K562 (cell line): Measurements from ENCODE around the gene CENPO. TPM values are rescaled to one million over a fixed set of nuclear protein-coding genes. Genes with fewer than 3 reads are reported as not detected.

Experiments used
- ATAC-seq: fragments of 200-7000 bp; cut with Tn5 transposase; 3 replicates; pipeline ENCODE4 v1.9.1; 2020; ENCODE audit warnings: moderate library complexity
- BruUV-seq: library from RNA; stranded (reverse); fragments of 400-500 nt; replicated peaks from 2 replicates; lab custom pipeline; 2021; lab: Mats Ljungman, UMichigan
- CTCF ChIA-PET: fragments of 300-600 bp; formaldehyde crosslinking; extraction: SDS; loops from one replicate; lab custom pipeline; 2021; ENCODE audit warnings: low intra/inter-chr PET ratio; lab: Yijun Ruan, JAX
- POLR2A ChIA-PET: fragments of 300-600, 350-650 bp; sonication (Branson Sonifier 250); formaldehyde crosslinking; extraction: SDS; loops from one replicate; lab custom pipeline; 2021; ENCODE audit warnings: antibody characterized with exemption, inconsistent platforms; lab: Yijun Ruan, JAX
- DNase-seq, 4 experiments: peaks; one replicate each; pipeline versions ENCODE4 v3.0.0 to v3.0.0-alpha.2; 2011 to 2018; ENCODE audit warnings: low spot score in 3 of 4, mixed read lengths in 3 of 4; ENCODE audit errors: extremely low read depth in 1 of 4
- FAIRE-seq: peaks from 2 replicates; lab custom pipeline; 2011; peaks lifted over from hg19 to GRCh38; lab: Jason Lieb, UNC
- H2AFZ ChIP-seq: 2 replicates; pipeline ENCODE4 v1.6.0; 2011; ENCODE audit warnings: low read depth, low read length, control low read depth, inconsistent platforms
- H3K27ac ChIP-seq: fragments of 200-600 bp; 3 replicates; pipeline ENCODE4 v1.8.0; 2011; ENCODE audit warnings: low read depth, mild to moderate bottlenecking, control low read depth, inconsistent platforms, low read length, moderate library complexity, mixed read lengths; ENCODE audit errors: extremely low read depth
- H3K27me3 ChIP-seq, 2 experiments: fragments of 300-600 bp in 1 of 2; 2 replicates in 1 of 2; 3 replicates in 1 of 2; pipeline versions ENCODE4 v1.6.0 to v1.8.0; 2011; ENCODE audit warnings: inconsistent platforms in 2 of 2, low read length in 2 of 2, mild to moderate bottlenecking in 1 of 2, mixed read lengths in 1 of 2, moderate library complexity in 1 of 2; ENCODE audit not compliant: control insufficient read depth in 2 of 2, insufficient read depth in 2 of 2
- H3K36me3 ChIP-seq: fragments of 300-600 bp; 3 replicates; pipeline ENCODE4 v1.8.0; 2011; ENCODE audit warnings: mild to moderate bottlenecking, low read length, inconsistent platforms; ENCODE audit not compliant: control insufficient read depth, insufficient read depth
- H3K4me1 ChIP-seq, 2 experiments: fragments of 200-600 bp in 1 of 2; replicated peaks in 1 of 2; 2 replicates in 1 of 2; 3 replicates in 1 of 2; pipeline versions ENCODE4 v1.5.1 to v1.8.0; 2011; ENCODE audit warnings: inconsistent platforms in 2 of 2, low read length in 2 of 2, mild to moderate bottlenecking in 1 of 2, mixed read lengths in 1 of 2, moderate library complexity in 1 of 2; ENCODE audit not compliant: control insufficient read depth in 2 of 2, insufficient read depth in 2 of 2
- H3K4me2 ChIP-seq: 2 replicates; pipeline ENCODE4 v1.6.1; 2011; ENCODE audit warnings: low read length, control low read depth, inconsistent platforms, mixed read lengths; ENCODE audit not compliant: insufficient read depth
- H3K4me3 ChIP-seq: fragments of 200-600 bp; sonication (generic), shearing (Covaris generic); 2 replicates; pipeline ENCODE4 v1.5.1; 2016; ENCODE audit warnings: control low read depth, inconsistent platforms
- H3K79me2 ChIP-seq: fragments of 200-600 bp; 3 replicates; pipeline ENCODE4 v1.8.0; 2011; ENCODE audit warnings: low read length, inconsistent platforms; ENCODE audit not compliant: control insufficient read depth, insufficient read depth
- H3K9ac ChIP-seq, 2 experiments: 2 replicates each; pipeline versions ENCODE4 v1.6.0 to v1.6.1; 2011; ENCODE audit warnings: low read depth in 2 of 2, low read length in 2 of 2, control low read depth in 1 of 2, inconsistent platforms in 1 of 2, mild to moderate bottlenecking in 1 of 2, mixed read lengths in 1 of 2; ENCODE audit not compliant: insufficient read depth in 1 of 2
- H3K9me1 ChIP-seq: one replicate; pipeline ENCODE4 v1.6.0; 2011; ENCODE audit warnings: inconsistent platforms, mild to moderate bottlenecking, low read length, moderate library complexity; ENCODE audit not compliant: control insufficient read depth, insufficient read depth
- H3K9me3 ChIP-seq: replicated peaks from 2 replicates; pipeline ENCODE4 v1.5.1; 2011; ENCODE audit warnings: low read depth, low read length, inconsistent platforms; ENCODE audit not compliant: control insufficient read depth, insufficient read depth
- H4K20me1 ChIP-seq: replicated peaks from 2 replicates; pipeline ENCODE4 v1.6.1; 2011; ENCODE audit warnings: low read length, inconsistent platforms, mixed read lengths; ENCODE audit not compliant: control insufficient read depth, insufficient read depth
- ARID1B ChIP-seq: fragments of 450-650 bp; IDR thresholded peaks from 2 replicates; pipeline ENCODE4 v1.6.1; 2016; ENCODE audit warnings: antibody characterized with exemption, mild to moderate bottlenecking, inconsistent platforms
- CBX8 ChIP-seq: fragments of 200-600 bp; sonication (generic); IDR thresholded peaks from 2 replicates; pipeline ENCODE4 v1.6.1; 2012; ENCODE audit warnings: borderline replicate concordance, mixed run types, low read depth, mild to moderate bottlenecking, moderate library complexity, mixed read lengths, low read length, control low read depth, inconsistent platforms; ENCODE audit not compliant: poor library complexity, severe bottlenecking; ENCODE audit errors: extremely low read depth
- E4F1 ChIP-seq: fragments of 250-450 bp; sonication (Bioruptor Pico); IDR thresholded peaks from 2 replicates; pipeline ENCODE4 v1.5.0; 2021; ENCODE audit warnings: mild to moderate bottlenecking, borderline replicate concordance
- ELF1 ChIP-seq: fragments of 200-800 bp; sonication (Bioruptor generic); IDR thresholded peaks from 2 replicates; pipeline ENCODE4 v1.6.1; 2016; ENCODE audit warnings: missing genetic modification characterization, missing compliant biosample characterization
- GABPA ChIP-seq: fragments of 200-800 bp; sonication (Bioruptor generic); conservative IDR thresholded peaks from 2 replicates; pipeline ENCODE4 v1.6.1; 2016; ENCODE audit warnings: low read depth, missing genetic modification characterization, missing compliant biosample characterization
- HOXB6 ChIP-seq: fragments of 250-450 bp; sonication (Bioruptor Pico); IDR thresholded peaks from 2 replicates; pipeline ENCODE4 v1.5.1; 2022; ENCODE audit warnings: mild to moderate bottlenecking, borderline replicate concordance
- KLF6 ChIP-seq: fragments of 250-450 bp; sonication (Bioruptor Pico); IDR thresholded peaks from 2 replicates; pipeline ENCODE4 v1.4.0; 2020; ENCODE audit warnings: mild to moderate bottlenecking, moderate library complexity, borderline replicate concordance
- MTA1 ChIP-seq: fragments of 450-650 bp; IDR thresholded peaks from 2 replicates; pipeline ENCODE4 v1.6.1; 2017; ENCODE audit warnings: borderline replicate concordance
- NUFIP1 ChIP-seq: fragments of 450-650 bp; IDR thresholded peaks from 2 replicates; pipeline ENCODE4 v1.6.1; 2018; ENCODE audit not compliant: partially characterized antibody
- PHTF2 ChIP-seq: fragments of 250-450 bp; sonication (Bioruptor Pico); IDR thresholded peaks from 2 replicates; pipeline ENCODE4 v1.5.0; 2021; ENCODE audit warnings: mild to moderate bottlenecking
- POLR2G ChIP-seq: fragments of 200-400 bp; formaldehyde crosslinking; IDR thresholded peaks from 2 replicates; pipeline ENCODE4 v1.6.1; 2017; ENCODE audit warnings: low read depth, mild to moderate bottlenecking, antibody characterized with exemption, low read length, moderate library complexity
- PRMT5 ChIP-seq: sonication (generic); formaldehyde crosslinking; IDR thresholded peaks from 2 replicates; pipeline ENCODE4 v1.5.0; 2020; ENCODE audit warnings: missing genetic modification reagents
- RBM17 ChIP-seq: fragments of 200-400 bp; formaldehyde crosslinking; IDR thresholded peaks from 2 replicates; pipeline ENCODE4 v1.6.1; 2017; ENCODE audit warnings: low read depth, mild to moderate bottlenecking, low read length, borderline replicate concordance
- SIN3B ChIP-seq: fragments of 450-650 bp; IDR thresholded peaks from 2 replicates; pipeline ENCODE4 v1.6.1; 2017; ENCODE audit warnings: low read depth, mild to moderate bottlenecking, moderate library complexity
- SLC30A9 ChIP-seq: fragments of 250-450 bp; sonication (Bioruptor Pico); IDR thresholded peaks from 2 replicates; pipeline ENCODE4 v1.8.0; 2022; ENCODE audit warnings: mild to moderate bottlenecking, moderate library complexity
- SMAD1 ChIP-seq: fragments of 150-350 bp; IDR thresholded peaks from 2 replicates; pipeline ENCODE4 v1.6.1; 2014; ENCODE audit warnings: low read length, low read depth; ENCODE audit not compliant: partially characterized antibody
- TCF3 ChIP-seq: sonication (generic); formaldehyde crosslinking; IDR thresholded peaks from 2 replicates; pipeline ENCODE4 v1.4.0; 2020; ENCODE audit warnings: mild to moderate bottlenecking, missing genetic modification reagents
- ZNF134 ChIP-seq: fragments of 250-450 bp; sonication (Bioruptor Pico); conservative IDR thresholded peaks from 2 replicates; pipeline ENCODE4 v1.4.0; 2020
- ZNF408 ChIP-seq: fragments of 250-450 bp; sonication (Bioruptor Pico); IDR thresholded peaks from 2 replicates; pipeline ENCODE4 v1.4.0; 2020; ENCODE audit warnings: low read depth, mild to moderate bottlenecking, moderate library complexity
- ZSCAN32 ChIP-seq: fragments of 450-650 bp; formaldehyde crosslinking; IDR thresholded peaks from 2 replicates; pipeline ENCODE4 v1.4.0; 2020; ENCODE audit warnings: mild to moderate bottlenecking, moderate library complexity
- WGBS: fragments of 100-300 bp; shearing (Covaris generic); methylation state at CpG from one replicate; pipeline ENCODE4 v1.1.6; 2016; ENCODE audit warnings: low coverage, mixed read lengths; ENCODE audit not compliant: insufficient coverage; ENCODE audit errors: missing lambda C conversion rate; 5-methylcytosine and 5-hydroxymethylcytosine counted together
- in situ Hi-C: fragments of 300-500 bp; cut with MboI; formaldehyde crosslinking; loops from 4 replicates; pipeline ENCODE4 v1.15.0; 2018; ENCODE audit warnings: inconsistent platforms, mixed read lengths
- intact Hi-C: fragments of 100-400 bp; cut with micrococcal nuclease; formaldehyde crosslinking; loops from 2 replicates; pipeline ENCODE4 v1.14.2; 2022
- polyA plus RNA-seq, 8 experiments: library from polyadenylated mRNA; depleted of rRNA in 4 of 8; stranded (reverse) in 5 of 8; unstranded in 3 of 8; fragments of >200 nt; fragmentation: Nextera tagmentation in 2 of 8; fragmentation: Illumina TruSeq in 1 of 8; extraction: Ambion mirVana in 2 of 8; extraction: Trizol in 1 of 8; gene quantifications; 2 replicates each; pipeline versions ENCODE4 v1.2.1 to v1.2.3, GENCODE V29; 2011 to 2014; ENCODE audit warnings: inconsistent platforms in 1 of 8, missing spikeins in 1 of 8
- total RNA-seq, 7 experiments: library from RNA; depleted of rRNA in 6 of 7; stranded (reverse); fragments of >200 nt in 6 of 7; fragmentation: Illumina TruSeq in 2 of 7; extraction: Trizol in 2 of 7; gene quantifications; 2 replicates each; pipeline versions ENCODE4 v1.2.1 to v1.2.3, GENCODE V29; 2011 to 2021; ENCODE audit warnings: low replicate concordance in 1 of 7
- TF ChIP-seq, protein P1 (sequence below), 2 experiments: fragments of 450-650 bp; IDR thresholded peaks; 2 replicates each; pipeline ENCODE4 v1.6.1; 2016

Gene CENPO
- total and polyA plus RNA-seq, 9 of the 15 experiments (the other 6 are each of a cell fraction or from before 2014, with no cell fraction given): 30.6 to 59.4 (median 38.9) TPM

GRCh38 chr2:24797644-24798043 lies 4.4 kb downstream of the CENPO start:
- no peak for ATAC-seq
- in situ Hi-C loops: loop anchor here (5.0 to 25.0 kb wide), 2 partner anchors 305 to 385 kb away; partner anchors contain the start of gene NCOA1
- ChIA-PET CTCF (no interaction called here), POLR2A (interaction anchor here (0.5 to 2.9 kb wide), 5 partner anchors 9 to 113 kb away, joined by 3 to 10 read pairs (median 3); no protein-coding TSS in a partner anchor)
- Histone ChIP-seq H3K9ac (no peak overlapping the region; a peak in 1 of 4 replicates), H3K9me1 (no peaks in the 10 kb centered on the region), H3K79me2 (peaks cover 67% of the 10 kb centered on the region), H3K36me3 (peaks cover 53% of the 10 kb centered on the region; the same call in 2 of the 3 replicates), H3K27ac (no peak overlapping the region), H4K20me1 (peaks cover 7% of the 10 kb centered on the region; the same call in 1 of the 2 replicates), H3K4me2 (peak overlapping the region; percentile 35), H2AFZ (no peak overlapping the region), H3K4me3 (no peak overlapping the region), H3K4me1 (peaks cover 4 to 24% of the 10 kb centered on the region in 2 experiments; a peak in 4 of 5 replicates), H3K27me3 (no peaks in the 10 kb centered on the region), H3K9me3 (no peaks in the 10 kb centered on the region)
- no TSS peak for BruUV-seq
- intact Hi-C loops: no loop called here
- peak; percentile 58 for FAIRE-seq
- peak in 2 of 4 experiments; percentile 49 to 70 for DNase-seq
- WGBS: 18% methylated on average over 2 of the region's 2 CpGs
- TF ChIP-seq ZNF408: no peak
- TF ChIP-seq SIN3B: no peak
- peak; percentile 81 for TF ChIP-seq ARID1B
- TF ChIP-seq RBM17: no peak
- TF ChIP-seq SLC30A9 (CRISPR knock-in tag): no peak
- no peak for TF ChIP-seq HOXB6 (CRISPR knock-in tag)
- TF ChIP-seq NUFIP1: no peak
- no peak for TF ChIP-seq CBX8
- 0 out of 2 replicates have a peak, but pooled peaks have one; percentile 36 for TF ChIP-seq MTA1
- no peak for TF ChIP-seq ZNF134
- no peak for TF ChIP-seq SMAD1
- TF ChIP-seq PRMT5: no peak
- TF ChIP-seq, protein P1, sequence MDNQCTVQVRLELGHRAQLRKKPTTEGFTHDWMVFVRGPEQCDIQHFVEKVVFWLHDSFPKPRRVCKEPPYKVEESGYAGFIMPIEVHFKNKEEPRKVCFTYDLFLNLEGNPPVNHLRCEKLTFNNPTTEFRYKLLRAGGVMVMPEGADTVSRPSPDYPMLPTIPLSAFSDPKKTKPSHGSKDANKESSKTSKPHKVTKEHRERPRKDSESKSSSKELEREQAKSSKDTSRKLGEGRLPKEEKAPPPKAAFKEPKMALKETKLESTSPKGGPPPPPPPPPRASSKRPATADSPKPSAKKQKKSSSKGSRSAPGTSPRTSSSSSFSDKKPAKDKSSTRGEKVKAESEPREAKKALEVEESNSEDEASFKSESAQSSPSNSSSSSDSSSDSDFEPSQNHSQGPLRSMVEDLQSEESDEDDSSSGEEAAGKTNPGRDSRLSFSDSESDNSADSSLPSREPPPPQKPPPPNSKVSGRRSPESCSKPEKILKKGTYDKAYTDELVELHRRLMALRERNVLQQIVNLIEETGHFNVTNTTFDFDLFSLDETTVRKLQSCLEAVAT (IDR thresholded peaks at IDR 0.05): no peak
- TF ChIP-seq TCF3 (CRISPR knock-in tag): peak; percentile 68
- TF ChIP-seq POLR2G: no peak
- TF ChIP-seq GABPA (tag): no peak
- TF ChIP-seq KLF6 (CRISPR knock-in tag): no peak
- TF ChIP-seq ELF1 (tag): no peak
- no peak for TF ChIP-seq ZSCAN32 (CRISPR knock-in tag)
- TF ChIP-seq E4F1 (CRISPR knock-in tag): no peak
- no peak for TF ChIP-seq PHTF2 (CRISPR knock-in tag)
